Erythroblast (primary cell): Measurements from ENCODE around the gene TIMP3.

Source experiments
- GATA1 ChIP-seq: IDR thresholded peaks from 2 replicates; pipeline ENCODE4 v1.6.1; 2011; ENCODE audit warnings: low read depth, mild to moderate bottlenecking, control low read depth, low read length, moderate library complexity
- POLR2A ChIP-seq: IDR thresholded peaks from 2 replicates; pipeline ENCODE4 v1.6.1; 2011; ENCODE audit warnings: mild to moderate bottlenecking, low read length

DNA sequence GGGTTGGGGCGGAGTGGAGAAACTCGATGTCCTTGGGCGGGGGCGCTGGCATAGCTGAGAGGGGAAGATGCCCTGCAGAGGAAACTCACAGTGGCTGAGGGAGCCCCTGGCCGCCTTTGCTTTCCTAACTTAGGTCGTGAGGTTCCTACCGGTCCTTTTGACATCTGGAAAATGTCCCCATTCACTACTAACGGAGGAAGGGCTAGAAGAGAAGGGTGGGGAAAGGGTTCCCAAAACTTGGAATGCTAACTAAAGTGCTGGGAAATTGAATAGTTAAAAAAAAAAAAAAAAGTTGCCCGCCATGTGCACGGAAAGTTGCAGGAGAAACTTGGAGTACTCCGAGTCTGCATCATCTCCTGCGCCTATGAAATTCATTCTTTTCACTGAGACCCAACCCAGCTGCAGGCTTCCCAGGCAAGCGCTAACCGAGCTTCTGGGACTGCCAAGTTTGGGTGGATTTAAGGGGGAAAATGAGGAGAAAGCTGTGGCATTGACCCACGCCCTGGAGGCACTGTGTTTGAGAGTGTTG, 796 bp downstream of the TIMP3 start:
- TF ChIP-seq POLR2A = no peak
- TF ChIP-seq GATA1 = no peak
